Endothelial cell of umbilical vein (primary cell): Measurements from ENCODE around the gene SPATA31E1. TPM values are rescaled to one million over a fixed set of nuclear protein-coding genes. Genes with fewer than 3 reads are reported as not detected.
"Not testable (repeated sequence)": the region's sequence is repeated elsewhere in the genome, so short reads cannot be mapped to it uniquely, and the experiment has no call there.

Source experiments
- BruUV-seq: library from RNA; stranded (reverse); fragments of 400-500 nt; replicated peaks from 2 replicates; lab custom pipeline; 2021; lab: Mats Ljungman, UMichigan
- CTCF ChIA-PET: fragments of 300-600, 350-600 bp; sonication (Branson Sonifier 250); formaldehyde crosslinking; loops from one replicate; lab custom pipeline; 2021; ENCODE audit warnings: antibody characterized with exemption, inconsistent platforms; lab: Charles Lee
- POLR2A ChIA-PET: fragments of 300-600, 350-600 bp; sonication (Branson Sonifier 250); formaldehyde crosslinking; loops from one replicate; lab custom pipeline; 2021; ENCODE audit warnings: antibody characterized with exemption, inconsistent platforms; lab: Charles Lee
- DNase-seq: peaks from one replicate; pipeline ENCODE4 v3.0.0-alpha.2; 2011; ENCODE audit warnings: low read depth, low spot score
- FAIRE-seq: peaks from 2 replicates; lab custom pipeline; 2011; peaks lifted over from hg19 to GRCh38; lab: Jason Lieb, UNC
- H2AFZ ChIP-seq: 2 replicates; pipeline ENCODE4 v1.6.0; 2012; ENCODE audit warnings: low read depth, low read length, control low read depth, inconsistent platforms
- H3K27ac ChIP-seq: 2 replicates; pipeline ENCODE4 v1.5.1; 2011; ENCODE audit warnings: low read depth, mild to moderate bottlenecking, control low read depth, low read length, moderate library complexity; ENCODE audit not compliant: insufficient read depth
- H3K27me3 ChIP-seq, 2 experiments: 2 replicates each; pipeline versions ENCODE4 v1.6.0 to v1.6.1; 2011; ENCODE audit warnings: low read length in 2 of 2, mixed read lengths in 1 of 2; ENCODE audit not compliant: control insufficient read depth in 2 of 2, insufficient read depth in 2 of 2
- H3K36me3 ChIP-seq, 2 experiments: 2 replicates in 1 of 2; 3 replicates in 1 of 2; pipeline ENCODE4 v1.5.1; 2011; ENCODE audit warnings: low read length in 2 of 2, mild to moderate bottlenecking in 1 of 2, moderate library complexity in 1 of 2; ENCODE audit not compliant: control insufficient read depth in 2 of 2, insufficient read depth in 2 of 2; ENCODE audit errors: extremely low read depth in 1 of 2
- H3K4me1 ChIP-seq: 3 replicates; pipeline ENCODE4 v1.5.1; 2011; ENCODE audit warnings: mild to moderate bottlenecking, low read length; ENCODE audit not compliant: control insufficient read depth, insufficient read depth; ENCODE audit errors: extremely low read depth
- H3K4me2 ChIP-seq: 2 replicates; pipeline ENCODE4 v1.6.1; 2011; ENCODE audit warnings: low read length, control low read depth, mixed read lengths; ENCODE audit not compliant: insufficient read depth
- H3K4me3 ChIP-seq, 3 experiments: fragments of 200-600 bp in 1 of 3; sonication (generic), shearing (Covaris generic) in 1 of 3; replicated peaks in 1 of 3; 2 replicates each; pipeline ENCODE4 v1.5.1; 2011 to 2016; ENCODE audit warnings: control low read depth in 3 of 3, low read length in 3 of 3, mild to moderate bottlenecking in 2 of 3, inconsistent platforms in 1 of 3, low read depth in 1 of 3, moderate library complexity in 1 of 3; ENCODE audit not compliant: insufficient read depth in 1 of 3
- H3K79me2 ChIP-seq: 2 replicates; pipeline ENCODE4 v1.6.0; 2012; ENCODE audit warnings: low read length, inconsistent platforms; ENCODE audit not compliant: control insufficient read depth, insufficient read depth
- H3K9ac ChIP-seq: replicated peaks from 2 replicates; pipeline ENCODE3; 2011; ENCODE audit warnings: low read length, control low read depth; ENCODE audit not compliant: insufficient read depth; ENCODE audit errors: extremely low read depth
- H3K9me1 ChIP-seq: replicated peaks from 3 replicates; pipeline ENCODE4 v1.6.0; 2011; ENCODE audit warnings: mild to moderate bottlenecking, low read length; ENCODE audit not compliant: control insufficient read depth, insufficient read depth; ENCODE audit errors: extremely low read depth
- H3K9me3 ChIP-seq: replicated peaks from 2 replicates; pipeline ENCODE4 v1.5.1; 2012; ENCODE audit warnings: low read length, inconsistent platforms; ENCODE audit not compliant: control insufficient read depth, insufficient read depth
- H4K20me1 ChIP-seq: replicated peaks from 2 replicates; pipeline ENCODE3; 2011; ENCODE audit warnings: mild to moderate bottlenecking, low read length; ENCODE audit not compliant: control insufficient read depth, insufficient read depth; ENCODE audit errors: extremely low read depth
- EZH2 ChIP-seq: IDR thresholded peaks from 2 replicates; pipeline ENCODE4 v1.6.1; 2012; ENCODE audit warnings: borderline replicate concordance, low read depth, mild to moderate bottlenecking, moderate library complexity, low read length, inconsistent platforms; ENCODE audit not compliant: severe bottlenecking
- FOS ChIP-seq: IDR thresholded peaks from 2 replicates; pipeline ENCODE4 v1.6.1; 2011; ENCODE audit warnings: mild to moderate bottlenecking, low read length, moderate library complexity, borderline replicate concordance; ENCODE audit not compliant: insufficient read depth
- GATA2 ChIP-seq: IDR thresholded peaks from 2 replicates; pipeline ENCODE4 v1.7.0; 2011; ENCODE audit warnings: low read depth, mild to moderate bottlenecking, moderate library complexity, mixed read lengths, low read length; ENCODE audit not compliant: insufficient read length, insufficient read depth
- JUN ChIP-seq: IDR thresholded peaks from 2 replicates; pipeline ENCODE4 v1.6.1; 2011; ENCODE audit warnings: borderline replicate concordance, low read depth; ENCODE audit not compliant: insufficient read length, insufficient read depth
- MYC ChIP-seq: IDR thresholded peaks from one replicate; pipeline ENCODE4 v1.6.1; 2011; ENCODE audit warnings: mild to moderate bottlenecking, low read depth, low read length
- POLR2A ChIP-seq: IDR thresholded peaks from 2 replicates; pipeline ENCODE4 v1.6.1; 2012; ENCODE audit warnings: low read depth, mild to moderate bottlenecking, control low read depth, low read length
- POLR2AphosphoS5 ChIP-seq: IDR thresholded peaks from 2 replicates; pipeline ENCODE4 v1.6.1; 2012; ENCODE audit warnings: low read depth, mild to moderate bottlenecking, control low read depth, low read length, moderate library complexity; ENCODE audit not compliant: insufficient read depth
- dilution Hi-C: fragments of 300-500 bp; cut with MboI; formaldehyde crosslinking; loops from one replicate; pipeline ENCODE4 v1.15.0; 2019; ENCODE audit warnings: low sequenced_read_pairs; ENCODE audit not compliant: extremely low pct_ligation_motif_present
- intact Hi-C: fragments of 100-400 bp; cut with micrococcal nuclease; formaldehyde crosslinking; loops from one replicate; pipeline ENCODE4 v1.10.0; 2022
- polyA plus RNA-seq, 4 experiments: library from polyadenylated mRNA; depleted of rRNA in 3 of 4; stranded (reverse) in 3 of 4; unstranded in 1 of 4; fragments of >200 nt; gene quantifications; 2 replicates each; pipeline versions ENCODE4 v1.2.1 to v1.2.3, GENCODE V29; 2011 to 2012; ENCODE audit warnings: missing spikeins in 1 of 4
- total RNA-seq: library from RNA; stranded (reverse); gene quantifications from 2 replicates; pipeline ENCODE4 v1.2.3, GENCODE V29; 2021

The SPATA31E1 gene
- total and polyA plus RNA-seq, 2 donors (not counting 3 experiments of a cell fraction or from before 2014, with no cell fraction given), result not detected

DNA sequence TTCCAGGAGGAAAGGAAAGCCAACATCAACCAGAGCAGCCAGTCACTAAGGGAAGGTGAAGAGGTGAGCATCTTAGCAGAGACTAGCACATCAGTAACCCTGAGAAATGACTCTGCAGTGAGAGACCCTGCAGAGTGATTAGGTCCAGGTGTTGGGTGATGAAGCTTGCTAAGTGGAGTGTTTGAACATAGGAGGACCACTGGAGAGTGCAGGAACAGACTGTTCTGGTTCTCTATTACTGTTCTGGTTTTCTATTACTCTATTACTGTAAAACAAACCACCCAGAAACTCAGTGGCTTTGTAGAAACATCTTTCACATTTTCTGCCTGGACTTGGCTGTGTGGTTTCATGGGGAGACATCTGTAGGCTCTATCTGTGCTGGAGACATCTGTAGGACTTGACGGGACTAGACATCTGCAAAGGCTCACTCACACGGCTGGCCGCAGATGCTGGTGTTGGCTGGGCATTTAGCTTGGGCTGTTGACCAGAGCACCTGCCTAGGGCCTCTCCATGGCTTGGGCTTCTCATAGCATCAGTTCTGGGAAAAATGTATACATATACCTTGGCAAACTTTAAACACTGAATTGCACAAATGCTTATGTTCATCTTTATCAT, 33.4 kb upstream of the SPATA31E1 start:
- DNase-seq, result no peak
- Histone ChIP-seq H2AFZ (no peak overlapping the region), H3K4me2 (no peak overlapping the region), H3K9me1 (no peaks in the 10 kb centered on the region), H3K4me3 (no peak overlapping the region), H3K27ac (no peak overlapping the region), H3K4me1 (no peaks in the 10 kb centered on the region), H3K9me3 (no peaks in the 10 kb centered on the region), H3K36me3 (no peaks in the 10 kb centered on the region), H3K79me2 (no peaks in the 10 kb centered on the region), H3K27me3 (peaks cover 0 to 2% of the 10 kb centered on the region in 2 experiments), H3K9ac (no peak overlapping the region), H4K20me1 (no peaks in the 10 kb centered on the region)
- no peak for TF ChIP-seq FOS
- TF ChIP-seq MYC, result no peak
- TF ChIP-seq GATA2, result no peak
- CTCF ChIA-PET, result no interaction called here
- intact Hi-C loops, result no loop called here
- no TSS peak for BruUV-seq
- dilution Hi-C loops, result no loop called here
- POLR2A ChIA-PET, result no interaction called here
- FAIRE-seq, result no peak

DNA sequence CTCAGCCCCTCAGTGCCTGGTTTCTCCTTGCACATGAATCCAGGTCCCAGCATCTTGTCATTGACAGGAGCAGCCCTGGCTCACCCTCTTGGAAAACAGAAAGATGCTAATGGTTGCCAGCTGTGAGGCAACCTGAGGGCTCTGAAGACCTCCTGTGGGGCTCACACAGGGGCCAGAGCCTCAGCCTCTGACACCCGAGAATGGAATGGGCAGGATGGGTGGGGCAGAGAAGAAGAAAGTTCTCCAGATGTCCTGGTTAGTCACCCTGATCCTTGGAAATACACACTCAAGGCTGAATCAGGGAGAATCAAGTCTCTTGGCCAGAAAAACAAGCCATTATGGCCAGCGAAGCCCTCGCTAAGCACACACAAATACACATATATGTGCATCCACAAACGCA, 32.3 kb upstream of the SPATA31E1 start:
- CTCF ChIA-PET, result no interaction called here
- H3K27me3 ChIP-seq, result no peaks in the 10 kb centered on the region
- no peak overlapping the region for H2AFZ ChIP-seq
- dilution Hi-C loops, result no loop called here
- no peak overlapping the region for H3K9ac ChIP-seq
- no peaks in the 10 kb centered on the region for H3K4me1 ChIP-seq
- H3K4me3 ChIP-seq, result no peak overlapping the region
- DNase-seq (no peak), FAIRE-seq (no peak)
- no peaks in the 10 kb centered on the region for H3K9me1 ChIP-seq
- POLR2A ChIA-PET, result no interaction called here
- no peak overlapping the region for H3K27ac ChIP-seq
- BruUV-seq, result no TSS peak
- no peaks in the 10 kb centered on the region for H3K36me3 ChIP-seq
- no peaks in the 10 kb centered on the region for H3K9me3 ChIP-seq
- H3K4me2 ChIP-seq, result no peak overlapping the region
- intact Hi-C loops, result loop anchor here (10.0 kb wide), 1 partner anchor 504 kb away; no protein-coding TSS in a partner anchor
- H3K79me2 ChIP-seq, result no peaks in the 10 kb centered on the region
- TF ChIP-seq MYC (no peak), GATA2 (no peak), POLR2AphosphoS5 (no peak), JUN (no peak), POLR2A (no peak), EZH2 (no peak), FOS (no peak)
- H4K20me1 ChIP-seq, result no peaks in the 10 kb centered on the region

DNA sequence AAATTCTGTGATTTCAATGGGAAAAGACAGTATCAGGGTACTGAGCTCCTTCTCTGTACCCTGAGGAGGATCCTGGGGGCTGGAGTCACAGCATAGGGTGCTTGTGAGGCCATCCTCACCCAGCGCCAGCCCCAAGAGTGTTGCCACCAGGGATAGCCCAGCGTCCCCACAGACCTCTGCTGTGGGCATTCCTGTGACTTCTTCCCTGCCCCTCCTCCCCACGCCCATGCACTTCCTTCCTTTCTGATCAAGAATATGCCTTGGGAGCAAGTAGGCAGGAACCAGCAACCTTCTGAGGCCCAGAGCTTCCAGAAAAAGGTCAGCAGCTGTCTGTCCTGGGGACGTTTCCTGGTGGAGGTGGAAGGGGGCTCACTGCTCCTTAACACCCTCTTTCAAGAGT, 31.5 kb upstream of the SPATA31E1 start:
- CTCF ChIA-PET, BruUV-seq, FAIRE-seq: not testable (repeated sequence)

More for the DNA sequence above, 31.5 kb upstream of the SPATA31E1 start:
- H3K4me3 ChIP-seq, H3K79me2 ChIP-seq, H3K27me3 ChIP-seq, POLR2A ChIA-PET, H3K9me1 ChIP-seq, H3K9ac ChIP-seq, H3K9me3 ChIP-seq, H2AFZ ChIP-seq, DNase-seq, H4K20me1 ChIP-seq, dilution Hi-C loops, H3K4me2 ChIP-seq, H3K4me1 ChIP-seq, H3K36me3 ChIP-seq, H3K27ac ChIP-seq: not testable (repeated sequence)
- intact Hi-C loops, result loop anchor here (10.0 kb wide), 1 partner anchor 504 kb away; no protein-coding TSS in a partner anchor
